Calu3 (cell line): Measurements from ENCODE around the gene MALAT1. TPM values are rescaled to one million over a fixed set of nuclear protein-coding genes. Genes with fewer than 3 reads are reported as not detected.

ENCODE experiments used
- BruUV-seq: library from RNA; stranded (reverse); fragments of 400-500 nt; replicated peaks from 2 replicates; lab custom pipeline; 2021; lab: Mats Ljungman, UMichigan
- CTCF ChIA-PET: fragments of 300-600 bp; sonication (Branson Sonifier 250); formaldehyde crosslinking; loops from one replicate; lab custom pipeline; 2022; ENCODE audit warnings: antibody characterized with exemption; lab: Charles Lee
- DNase-seq: peaks from one replicate; pipeline ENCODE4 v3.0.0; 2022
- H3K27ac Mint-ChIP-seq: one replicate; pipeline ENCODE4 v1.8.0; 2022; ENCODE audit warnings: mixed read lengths; ENCODE audit not compliant: unreplicated experiment
- H3K27me3 Mint-ChIP-seq: one replicate; pipeline ENCODE4 v1.8.0; 2022; ENCODE audit warnings: mixed read lengths; ENCODE audit not compliant: unreplicated experiment
- H3K36me3 Mint-ChIP-seq: one replicate; pipeline ENCODE4 v1.8.0; 2022; ENCODE audit warnings: mild to moderate bottlenecking, moderate library complexity, mixed read lengths; ENCODE audit not compliant: insufficient read depth, unreplicated experiment
- H3K4me1 Mint-ChIP-seq: one replicate; pipeline ENCODE4 v1.8.0; 2022; ENCODE audit warnings: mild to moderate bottlenecking, low read depth, mixed read lengths; ENCODE audit not compliant: unreplicated experiment
- H3K4me3 Mint-ChIP-seq: one replicate; pipeline ENCODE4 v1.8.0; 2022; ENCODE audit warnings: mild to moderate bottlenecking, low read depth, moderate library complexity, mixed read lengths; ENCODE audit not compliant: unreplicated experiment
- H3K9me3 Mint-ChIP-seq: one replicate; pipeline ENCODE4 v1.8.0; 2022; ENCODE audit warnings: low read depth, mixed read lengths; ENCODE audit not compliant: unreplicated experiment
- intact Hi-C: fragments of 100-400 bp; cut with micrococcal nuclease; formaldehyde crosslinking; loops from one replicate; pipeline ENCODE4 v1.10.0; 2022; ENCODE audit not compliant: unreplicated experiment
- total RNA-seq: library from RNA; stranded (reverse); gene quantifications from 2 replicates; pipeline ENCODE4 v1.2.3, GENCODE V29; 2022
- TF ChIP-seq, protein P1 (sequence below): fragments of 200-600 bp; IDR thresholded peaks from one replicate; pipeline ENCODE4 v1.8.0; 2022; ENCODE audit warnings: antibody characterized with exemption; ENCODE audit not compliant: unreplicated experiment

Gene MALAT1
- total RNA-seq, 1 experiment from 2014 or later, result 8,437 TPM

DNA sequence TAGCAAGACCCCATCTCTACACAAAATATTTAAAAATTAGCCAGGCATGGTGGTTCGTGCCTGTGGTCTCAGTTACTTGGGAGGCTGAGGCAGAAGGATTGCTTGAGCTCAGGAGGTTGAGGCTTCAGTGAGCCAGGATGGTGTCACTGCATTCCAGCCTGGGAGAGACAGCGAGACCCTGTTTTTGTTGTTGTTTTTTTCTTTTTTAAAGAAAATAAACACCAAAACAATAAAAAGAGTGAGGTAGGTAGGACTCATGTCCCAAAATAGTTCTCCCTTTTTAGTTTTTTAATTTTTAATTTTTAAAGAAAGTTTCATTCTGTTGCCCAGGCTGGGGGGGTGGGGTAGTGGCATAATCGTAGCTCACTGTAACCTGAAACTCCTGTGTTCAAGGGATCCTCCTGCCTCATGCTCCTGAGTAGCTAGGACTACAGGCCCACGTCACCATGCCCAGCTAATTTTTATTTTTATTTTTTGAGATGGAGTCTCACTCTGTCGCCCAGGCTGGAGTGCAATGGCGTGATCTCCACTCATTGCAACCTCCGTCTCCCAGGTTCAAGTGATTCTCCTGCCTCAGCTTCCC lies 25.5 kb upstream of the MALAT1 start:
- no peak overlapping the region for H3K27ac Mint-ChIP-seq
- no peaks in the 10 kb centered on the region for H3K27me3 Mint-ChIP-seq
- H3K4me3 Mint-ChIP-seq, result no peak overlapping the region
- no TSS peak for BruUV-seq
- intact Hi-C loops, result no loop called here
- H3K9me3 Mint-ChIP-seq, result no peaks in the 10 kb centered on the region
- CTCF ChIA-PET, result no interaction called here
- TF ChIP-seq, protein P1, sequence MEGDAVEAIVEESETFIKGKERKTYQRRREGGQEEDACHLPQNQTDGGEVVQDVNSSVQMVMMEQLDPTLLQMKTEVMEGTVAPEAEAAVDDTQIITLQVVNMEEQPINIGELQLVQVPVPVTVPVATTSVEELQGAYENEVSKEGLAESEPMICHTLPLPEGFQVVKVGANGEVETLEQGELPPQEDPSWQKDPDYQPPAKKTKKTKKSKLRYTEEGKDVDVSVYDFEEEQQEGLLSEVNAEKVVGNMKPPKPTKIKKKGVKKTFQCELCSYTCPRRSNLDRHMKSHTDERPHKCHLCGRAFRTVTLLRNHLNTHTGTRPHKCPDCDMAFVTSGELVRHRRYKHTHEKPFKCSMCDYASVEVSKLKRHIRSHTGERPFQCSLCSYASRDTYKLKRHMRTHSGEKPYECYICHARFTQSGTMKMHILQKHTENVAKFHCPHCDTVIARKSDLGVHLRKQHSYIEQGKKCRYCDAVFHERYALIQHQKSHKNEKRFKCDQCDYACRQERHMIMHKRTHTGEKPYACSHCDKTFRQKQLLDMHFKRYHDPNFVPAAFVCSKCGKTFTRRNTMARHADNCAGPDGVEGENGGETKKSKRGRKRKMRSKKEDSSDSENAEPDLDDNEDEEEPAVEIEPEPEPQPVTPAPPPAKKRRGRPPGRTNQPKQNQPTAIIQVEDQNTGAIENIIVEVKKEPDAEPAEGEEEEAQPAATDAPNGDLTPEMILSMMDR, result no peak
- DNase-seq, result no peak
- H3K4me1 Mint-ChIP-seq, result peaks cover 43% of the 10 kb centered on the region
- peaks cover 41% of the 10 kb centered on the region for H3K36me3 Mint-ChIP-seq

DNA sequence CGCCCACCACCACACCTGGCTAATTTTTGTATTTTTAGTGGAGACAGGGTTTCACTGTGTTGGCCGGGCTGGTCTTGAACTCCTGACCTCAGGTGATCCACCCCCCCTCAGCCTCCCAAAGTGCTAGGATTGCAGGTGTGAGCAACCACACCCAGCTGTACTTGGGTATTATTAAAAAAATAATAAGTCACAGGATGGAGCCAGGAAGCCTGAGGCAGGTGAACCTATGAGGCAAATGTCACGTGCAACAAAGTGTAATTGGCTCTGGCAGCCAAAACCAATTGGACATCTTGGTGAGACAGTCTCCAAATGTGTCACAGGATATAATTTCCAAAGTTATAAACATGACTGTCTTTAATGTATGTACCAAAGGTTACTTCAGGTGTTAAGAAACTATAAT lies 24.0 kb upstream of the MALAT1 start:
- TF ChIP-seq, protein P1, result no peak
- BruUV-seq, result no TSS peak
- peaks cover 40% of the 10 kb centered on the region for H3K36me3 Mint-ChIP-seq
- H3K9me3 Mint-ChIP-seq, result no peaks in the 10 kb centered on the region
- H3K27me3 Mint-ChIP-seq, result no peaks in the 10 kb centered on the region
- intact Hi-C loops, result no loop called here
- H3K4me1 Mint-ChIP-seq, result peaks cover 49% of the 10 kb centered on the region
- DNase-seq, result no peak
- CTCF ChIA-PET, result interaction anchor here (0.7 kb wide), 1 partner anchor 964 kb away, joined by 3 read pairs; the partner anchor contains the start of gene MRPL11
- H3K4me3 Mint-ChIP-seq, result no peak overlapping the region
- H3K27ac Mint-ChIP-seq, result no peak overlapping the region

DNA sequence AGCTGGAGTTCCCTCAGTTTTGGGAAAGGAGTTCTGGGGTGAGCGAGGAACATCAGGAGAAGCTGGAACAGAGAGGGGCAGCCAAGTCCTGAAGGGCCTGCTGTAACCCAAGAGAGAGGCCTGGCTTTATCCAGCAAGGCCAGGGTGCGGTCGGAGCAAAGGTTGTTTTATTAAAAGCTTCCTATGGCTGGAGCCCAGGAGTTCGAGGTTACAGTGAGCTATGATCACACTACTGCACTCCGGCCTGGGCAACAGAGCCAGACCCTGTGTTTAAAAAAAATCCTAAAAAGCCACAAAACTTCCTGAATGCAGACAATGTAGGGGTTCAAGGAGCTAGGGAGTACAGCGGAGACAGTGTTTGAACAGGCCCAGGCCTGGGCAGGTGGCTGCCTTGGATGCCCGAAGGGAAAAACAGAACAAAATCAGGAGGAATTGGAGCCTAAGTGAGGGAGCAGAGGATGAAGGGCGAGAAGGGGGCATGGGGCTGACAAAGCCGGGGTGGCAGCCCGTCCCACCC lies 22.2 kb upstream of the MALAT1 start:
- BruUV-seq, result TSS peak; percentile 93
- TF ChIP-seq, protein P1, result no peak
- H3K27me3 Mint-ChIP-seq, result no peaks in the 10 kb centered on the region
- intact Hi-C loops, result no loop called here
- CTCF ChIA-PET, result interaction anchor here (0.6 to 2.8 kb wide), 3 partner anchors 15 to 32 kb away, joined by 5 to 12 read pairs (median 7); no protein-coding TSS in a partner anchor
- no peak for DNase-seq
- peaks cover 48% of the 10 kb centered on the region for H3K4me1 Mint-ChIP-seq
- H3K9me3 Mint-ChIP-seq, result no peaks in the 10 kb centered on the region
- peak overlapping the region; percentile 89 for H3K4me3 Mint-ChIP-seq
- peak overlapping the region; percentile 98 for H3K27ac Mint-ChIP-seq
- peaks cover 39% of the 10 kb centered on the region for H3K36me3 Mint-ChIP-seq

DNA sequence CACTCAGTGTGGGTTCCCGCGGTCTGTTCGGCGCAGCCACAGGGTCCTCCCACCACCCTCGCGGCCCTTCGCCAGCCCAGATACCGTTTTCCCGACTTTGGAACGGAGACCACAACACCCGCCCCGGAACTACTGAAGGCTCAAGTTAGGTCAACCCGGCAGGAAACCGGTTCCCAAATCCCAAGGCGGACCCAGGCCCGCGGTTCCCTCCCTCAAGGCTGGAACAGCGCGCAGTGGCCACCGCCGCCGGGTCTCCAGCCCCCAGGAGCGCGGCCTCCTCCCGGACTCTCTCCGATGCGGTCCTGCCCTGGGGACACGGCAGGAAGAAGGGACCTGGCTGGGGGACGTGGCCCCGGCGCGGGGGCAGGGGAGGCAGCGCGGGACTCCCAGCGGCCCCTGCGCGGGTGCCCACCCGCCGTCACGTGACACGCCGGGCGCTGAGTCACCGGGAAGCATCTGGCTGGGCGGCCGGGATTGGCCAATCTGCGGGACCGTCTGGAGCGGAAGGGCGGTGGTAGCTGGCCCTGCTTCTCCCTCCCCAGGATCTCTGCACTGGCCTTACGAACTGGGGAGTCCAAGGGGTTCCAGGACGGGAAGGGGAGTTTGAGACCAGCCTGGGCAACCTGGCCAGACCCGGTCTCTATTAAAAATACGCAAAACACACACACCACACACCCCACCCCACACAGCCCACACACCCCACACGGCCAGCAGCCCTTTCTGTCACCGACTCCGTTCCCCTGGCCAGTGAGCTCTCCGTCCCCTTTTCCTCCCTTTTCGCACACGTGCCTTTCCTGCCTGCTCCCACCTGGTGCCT lies 21.5 kb upstream of the MALAT1 start:
- Mint-ChIP-seq H3K27ac (peak overlapping the region; percentile 98), H3K4me1 (peaks cover 48% of the 10 kb centered on the region), H3K9me3 (no peaks in the 10 kb centered on the region), H3K4me3 (peak overlapping the region; percentile 89), H3K27me3 (no peaks in the 10 kb centered on the region), H3K36me3 (peaks cover 33% of the 10 kb centered on the region)
- no TSS peak for BruUV-seq
- intact Hi-C loops, result no loop called here
- TF ChIP-seq, protein P1, result no peak
- CTCF ChIA-PET, result interaction anchor here (0.8 to 3.5 kb wide), 9 partner anchors 8 to 96 kb away, joined by 3 to 41 read pairs (median 7); partner anchors contain the start of gene MALAT1
- DNase-seq, result peak; percentile 98
